ENCODE results near the gene CDH7.

- TF ChIP-seq TAF1 (IDR thresholded peaks at IDR 0.05; ENCODE audit: borderline replicate concordance, low read depth, low read length) (no peak), POLR2A (IDR thresholded peaks at IDR 0.05; ENCODE audit: low read depth, low read length) (no peak)
Observed at GRCh38 chr18:65754121-65754520, 3.3 kb downstream of the CDH7 start.
